SH-SY5Y (cell line): ENCODE measurements around the gene TBCE.

ENCODE experiments used
- GATA2 ChIP-seq: IDR thresholded peaks from 2 replicates; pipeline ENCODE4 v1.6.1; 2011; ENCODE audit warnings: mild to moderate bottlenecking, low read depth, low read length
- GATA3 ChIP-seq: IDR thresholded peaks from 2 replicates; pipeline ENCODE4 v1.6.1; 2011; ENCODE audit warnings: low read depth, mild to moderate bottlenecking, low read length, moderate library complexity

- TF ChIP-seq GATA3, result no peak
- TF ChIP-seq GATA2, result no peak
Measured at GRCh38 chr1:235368428-235368827, 1.2 kb downstream of the TBCE start.
